ENCODE measurements around the gene B4GALT7.
A peak's percentile ranks its signal among the peaks of the same experiment; 100 is the strongest.

B4GALT7 gene

DNA sequence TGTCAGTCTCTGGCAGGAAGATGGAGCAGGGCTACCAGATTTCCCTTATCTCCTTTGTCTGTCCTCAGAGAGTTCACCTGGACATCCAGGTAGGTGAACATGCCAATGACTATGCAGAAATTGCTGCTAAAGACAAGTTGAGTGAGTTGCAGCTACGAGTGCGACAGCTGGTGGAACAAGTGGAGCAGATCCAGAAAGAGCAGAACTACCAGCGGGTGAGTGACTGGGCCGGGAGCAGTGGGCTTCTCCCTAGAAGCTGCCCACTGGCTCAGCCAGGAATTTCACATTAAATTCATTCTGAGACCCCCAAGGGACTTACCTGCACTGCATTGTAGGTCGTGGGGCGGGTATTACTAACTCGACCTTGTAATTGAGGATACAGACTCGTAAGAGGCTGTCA is 5.9 kb upstream of the B4GALT7 start:
- TF ChIP-seq CTCF (conservative IDR thresholded peaks at IDR 0.05; ENCODE audit: low read length), result no peak
- no peak for DNase-seq (ENCODE audit: low read depth)
- H3K4me3 ChIP-seq (ENCODE audit: low read length), result no peak overlapping the region

- H3K4me3 ChIP-seq (ENCODE audit: low read length), result no peak overlapping the region
- no peak for DNase-seq (ENCODE audit: low read depth)
- TF ChIP-seq CTCF (conservative IDR thresholded peaks at IDR 0.05; ENCODE audit: low read length), result no peak
These were observed 4.8 kb upstream of the B4GALT7 start for GRCh38 chr5:177595026-177595585.

- no peak overlapping the region for H3K4me3 ChIP-seq (ENCODE audit: low read length)
- DNase-seq (ENCODE audit: low read depth), result no peak
- no peak for TF ChIP-seq CTCF (conservative IDR thresholded peaks at IDR 0.05; ENCODE audit: low read length)
These were observed 3.7 kb upstream of the B4GALT7 start for GRCh38 chr5:177595991-177596774.

DNA sequence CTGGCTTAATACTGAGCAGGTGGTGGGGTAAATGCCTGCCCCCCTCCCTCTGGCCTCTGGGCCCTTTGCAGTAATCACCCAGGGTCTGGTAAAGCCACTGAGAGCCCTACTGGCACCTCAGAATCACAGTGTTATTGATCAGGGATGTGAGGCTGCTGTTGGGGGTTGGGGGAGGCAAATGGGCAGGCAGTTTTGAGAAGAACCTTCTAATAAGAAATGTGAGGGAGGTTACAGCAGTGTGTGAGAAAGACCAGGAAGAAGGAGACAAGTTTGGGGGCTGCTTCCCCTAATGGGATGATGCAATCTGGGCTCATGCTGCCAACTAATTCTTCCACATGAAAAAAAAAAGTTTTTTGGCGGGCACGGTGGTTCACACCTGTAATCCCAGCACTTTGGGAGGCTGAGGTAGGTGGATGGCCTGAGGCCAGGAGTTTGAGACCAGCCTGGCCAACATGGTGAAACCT is 3.1 kb upstream of the B4GALT7 start:
- no peak overlapping the region for H3K4me3 ChIP-seq (ENCODE audit: low read length)
- TF ChIP-seq CTCF (conservative IDR thresholded peaks at IDR 0.05; ENCODE audit: low read length), result no peak
- DNase-seq (ENCODE audit: low read depth), result no peak

- no peak overlapping the region for H3K4me3 ChIP-seq (ENCODE audit: low read length)
- TF ChIP-seq CTCF (conservative IDR thresholded peaks at IDR 0.05; ENCODE audit: low read length), result no peak
- no peak for DNase-seq (ENCODE audit: low read depth)
These were observed 1.5 kb upstream of the B4GALT7 start for GRCh38 chr5:177598477-177598876.

GRCh38 chr5:177600508-177601018 is 631 bp downstream of the B4GALT7 start:
- peak overlapping the region; percentile 83 for H3K4me3 ChIP-seq (ENCODE audit: low read length)
- TF ChIP-seq CTCF (conservative IDR thresholded peaks at IDR 0.05; ENCODE audit: low read length), result no peak
- peak; percentile 44 for DNase-seq (ENCODE audit: low read depth)

DNA sequence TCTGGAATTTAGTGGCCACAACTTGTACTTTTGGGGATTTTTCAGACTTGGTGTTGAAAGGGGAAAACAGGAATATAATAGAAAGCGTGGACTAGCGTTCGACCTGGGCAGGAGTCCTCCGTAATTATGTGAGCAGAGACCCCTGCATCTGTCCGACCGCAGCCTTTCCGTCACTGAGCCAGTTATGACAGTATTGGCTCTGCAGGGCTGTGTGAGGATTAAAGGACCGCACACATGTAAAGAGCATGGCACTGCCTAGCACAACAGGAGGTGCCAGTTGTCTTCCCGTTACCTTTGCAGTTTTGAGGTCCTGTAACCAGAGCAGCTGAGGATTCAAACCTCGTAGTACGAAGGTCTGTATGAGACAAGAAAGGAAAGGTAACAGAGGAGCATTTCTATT is 1.2 kb downstream of the B4GALT7 start:
- TF ChIP-seq CTCF (conservative IDR thresholded peaks at IDR 0.05; ENCODE audit: low read length), result no peak
- no peak for DNase-seq (ENCODE audit: low read depth)
- peak overlapping the region; percentile 83 for H3K4me3 ChIP-seq (ENCODE audit: low read length)
